Left cardiac atrium (tissue), 4 donors: ENCODE measurements around the gene ANO5. TPM values are rescaled to one million over a fixed set of nuclear protein-coding genes. Genes with fewer than 3 reads are reported as not detected.
"Not testable (repeated sequence)": the region's sequence is repeated elsewhere in the genome, so short reads cannot be mapped to it uniquely, and the experiment has no call there.

Experiments
- ATAC-seq, 2 donors: fragments of 200-7000 bp; cut with Tn5 transposase; one replicate each; pipeline ENCODE4 v1.9.1; 2020; ENCODE audit warnings: mild to moderate bottlenecking in 2 of 2, moderate library complexity in 2 of 2
- DNase-seq: peaks from one replicate; pipeline ENCODE4 v3.0.0-alpha.2; 2020
- intact Hi-C, 2 donors: fragments of 100-400 bp; cut with DNase I; formaldehyde crosslinking; loops; one replicate each; pipeline versions ENCODE4 v1.14.1 to v1.15.1; 2022 to 2023
- total RNA-seq, 2 donors: library from RNA; stranded (reverse); fragmentation: NEBNext Ultra II Directional; extraction: Animal tissue kit (Norgen Biotek cat#: 25700); gene quantifications; one replicate each; pipeline ENCODE4 v1.2.1, GENCODE V29; 2021
- donor health status: DM: no; HTN: yes; CAD: no.
- donor health status: DM: no; HTN: yes; CAD: no; lungs with severe emphysema.
- donor health status: DM: yes; HTN: yes; CAD: no.
- donor health status: Dilated cardiomyopathy.

The ANO5 gene
- total RNA-seq, 2 donors from 2014 or later: 37.5 to 49.2 TPM

GRCh38 chr11:22284991-22285390 lies 92.1 kb downstream of the ANO5 start:
- DNase-seq, ATAC-seq, intact Hi-C loops: not testable (repeated sequence)

- no peak for ATAC-seq
- DNase-seq: no peak
- intact Hi-C loops: loop anchor here (5.0 to 10.0 kb wide), 2 partner anchors 135 to 1658 kb away; no protein-coding TSS in a partner anchor
Observed at GRCh38 chr11:22302368-22302767, 109.5 kb downstream of the ANO5 start.

GRCh38 chr11:22304337-22304961 lies 111.6 kb downstream of the ANO5 start:
- intact Hi-C loops: loop anchor here (5.0 to 10.0 kb wide), 2 partner anchors 137 to 1660 kb away; no protein-coding TSS in a partner anchor
- DNase-seq: no peak

GRCh38 chr11:22317656-22318055 lies 124.8 kb downstream of the ANO5 start:
- intact Hi-C loops: no loop called here
- ATAC-seq (no peak), DNase-seq (no peak)

More at GRCh38 chr11:22304337-22304961, 111.6 kb downstream of the ANO5 start:
- no peak for ATAC-seq

- intact Hi-C loops: loop anchor here (10.0 kb wide), 2 partner anchors 203 to 453 kb away; no protein-coding TSS in a partner anchor
- ATAC-seq (no peak), DNase-seq (no peak)
Observed at GRCh38 chr11:22331771-22332170, 138.9 kb downstream of the ANO5 start.

Other genes starting within 250 kb of the ANO5 start
- gene SLC17A6, start 145.3 kb downstream of the ANO5 start, total RNA-seq: not detected